Activated CD4-positive, alpha-beta T cell treated with anti-CD3 and anti-CD28 coated beads, Interleukin-2, amount 10 ng/mL, durations not matched to agents 7 days and 5 days (primary cell): ENCODE measurements around the gene MSRB3. TPM values are rescaled to one million over a fixed set of nuclear protein-coding genes. Genes with fewer than 3 reads are reported as not detected.
A peak's percentile ranks its signal among the peaks of the same experiment; 100 is the strongest.
"Not testable (repeated sequence)": the region's sequence is repeated elsewhere in the genome, so short reads cannot be mapped to it uniquely, and the experiment has no call there.

Experiments used
- CTCF ChIA-PET: fragments of 350-600 bp; sonication (Branson Sonifier 250); formaldehyde crosslinking; loops from one replicate; lab custom pipeline; 2021; ENCODE audit warnings: antibody characterized with exemption; lab: Charles Lee
- POLR2A ChIA-PET: fragments of 350-600 bp; sonication (Branson Sonifier 250); formaldehyde crosslinking; loops from one replicate; lab custom pipeline; 2021; ENCODE audit warnings: antibody characterized with exemption; lab: Charles Lee
- DNase-seq: peaks from one replicate; pipeline ENCODE4 v3.0.0-alpha.2; 2020
- H3K27ac Mint-ChIP-seq: one replicate; pipeline ENCODE4 v1.8.0; 2021; ENCODE audit warnings: mild to moderate bottlenecking, moderate library complexity, mixed read lengths
- H3K27me3 Mint-ChIP-seq: one replicate; pipeline ENCODE4 v1.8.0; 2021; ENCODE audit warnings: mixed read lengths
- H3K36me3 Mint-ChIP-seq: one replicate; pipeline ENCODE4 v1.8.0; 2021; ENCODE audit warnings: low read depth, mixed read lengths
- H3K4me1 Mint-ChIP-seq: one replicate; pipeline ENCODE4 v1.8.0; 2021; ENCODE audit warnings: mixed read lengths
- H3K4me3 Mint-ChIP-seq: one replicate; pipeline ENCODE4 v1.8.0; 2021; ENCODE audit warnings: mild to moderate bottlenecking, moderate library complexity, mixed read lengths
- H3K9me3 Mint-ChIP-seq: one replicate; pipeline ENCODE4 v1.8.0; 2021; ENCODE audit warnings: mixed read lengths
- total RNA-seq, 2 experiments: library from RNA; stranded (reverse); gene quantifications; one replicate each; pipeline ENCODE4 v1.2.3, GENCODE V29; 2021

MSRB3 gene
- total RNA-seq, 2 experiments from 2014 or later: not detected

- CTCF ChIA-PET: no interaction called here
- H3K27ac Mint-ChIP-seq: no peak overlapping the region
- H3K4me3 Mint-ChIP-seq: no peak overlapping the region
- no peaks in the 10 kb centered on the region for H3K9me3 Mint-ChIP-seq
- no peak for DNase-seq
- H3K36me3 Mint-ChIP-seq: no peaks in the 10 kb centered on the region
- POLR2A ChIA-PET: no interaction called here
- peaks cover 19% of the 10 kb centered on the region for H3K27me3 Mint-ChIP-seq
- H3K4me1 Mint-ChIP-seq: no peaks in the 10 kb centered on the region
Observed at GRCh38 chr12:65296508-65297265, 18.2 kb downstream of the MSRB3 start.

GRCh38 chr12:65300097-65300496 lies 21.6 kb downstream of the MSRB3 start:
- CTCF ChIA-PET: interaction anchor here (0.7 to 1.0 kb wide), 2 partner anchors 11 to 234 kb away, joined by 3 read pairs; no protein-coding TSS in a partner anchor
- POLR2A ChIA-PET: no interaction called here
- Mint-ChIP-seq H3K9me3 (no peaks in the 10 kb centered on the region), H3K4me1 (no peaks in the 10 kb centered on the region), H3K27me3 (peaks cover 28% of the 10 kb centered on the region), H3K36me3 (no peaks in the 10 kb centered on the region), H3K27ac (no peak overlapping the region), H3K4me3 (no peak overlapping the region)
- DNase-seq: no peak

DNA sequence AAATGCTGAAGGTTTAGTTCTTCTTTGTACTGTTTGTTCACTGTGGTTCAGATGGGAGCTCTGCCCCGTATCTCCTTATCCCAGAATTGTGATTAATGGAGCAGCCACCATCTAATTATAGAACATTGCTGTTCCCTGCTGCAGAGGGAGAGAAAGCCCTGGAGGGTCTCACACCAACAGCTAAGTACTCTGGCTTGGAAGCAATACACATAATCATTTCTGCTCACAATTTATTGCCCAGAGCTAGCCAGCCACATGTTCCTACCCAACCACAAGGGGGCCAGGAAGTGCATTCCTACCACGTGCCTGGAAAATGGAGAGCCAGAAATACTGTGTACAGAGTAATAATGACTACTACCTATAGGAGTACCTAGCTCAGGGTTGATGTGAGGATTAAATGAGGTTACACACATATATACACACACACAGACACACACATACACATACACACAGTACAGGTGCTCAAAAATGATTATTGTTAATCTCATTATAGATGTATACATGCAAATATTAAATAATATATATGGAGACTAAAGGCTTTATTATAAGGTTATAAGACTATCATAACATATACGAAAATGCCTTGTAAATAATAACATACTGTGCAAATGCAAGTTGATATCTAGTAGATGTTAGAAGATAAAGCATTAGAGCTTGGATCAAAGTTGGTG lies 22.3 kb downstream of the MSRB3 start:
- Mint-ChIP-seq H3K4me1 (no peaks in the 10 kb centered on the region), H3K27me3 (peaks cover 28% of the 10 kb centered on the region), H3K4me3 (no peak overlapping the region), H3K36me3 (no peaks in the 10 kb centered on the region), H3K27ac (no peak overlapping the region), H3K9me3 (no peaks in the 10 kb centered on the region)
- CTCF ChIA-PET: interaction anchor here (0.7 to 1.0 kb wide), 2 partner anchors 11 to 233 kb away, joined by 3 read pairs; no protein-coding TSS in a partner anchor
- POLR2A ChIA-PET: no interaction called here
- DNase-seq: no peak

- CTCF ChIA-PET: no interaction called here
- no peak for DNase-seq
- Mint-ChIP-seq H3K4me1 (no peaks in the 10 kb centered on the region), H3K9me3 (no peaks in the 10 kb centered on the region), H3K4me3 (no peak overlapping the region), H3K36me3 (no peaks in the 10 kb centered on the region), H3K27me3 (peaks cover 26% of the 10 kb centered on the region), H3K27ac (no peak overlapping the region)
- POLR2A ChIA-PET: no interaction called here
Observed at GRCh38 chr12:65302891-65303290, 24.4 kb downstream of the MSRB3 start.

GRCh38 chr12:65305346-65305950 lies 27.0 kb downstream of the MSRB3 start:
- CTCF ChIA-PET: interaction anchor here (0.6 kb wide), 1 partner anchor 776 kb away, joined by 3 read pairs; no protein-coding TSS in a partner anchor
- no peak overlapping the region for H3K27ac Mint-ChIP-seq

DNA sequence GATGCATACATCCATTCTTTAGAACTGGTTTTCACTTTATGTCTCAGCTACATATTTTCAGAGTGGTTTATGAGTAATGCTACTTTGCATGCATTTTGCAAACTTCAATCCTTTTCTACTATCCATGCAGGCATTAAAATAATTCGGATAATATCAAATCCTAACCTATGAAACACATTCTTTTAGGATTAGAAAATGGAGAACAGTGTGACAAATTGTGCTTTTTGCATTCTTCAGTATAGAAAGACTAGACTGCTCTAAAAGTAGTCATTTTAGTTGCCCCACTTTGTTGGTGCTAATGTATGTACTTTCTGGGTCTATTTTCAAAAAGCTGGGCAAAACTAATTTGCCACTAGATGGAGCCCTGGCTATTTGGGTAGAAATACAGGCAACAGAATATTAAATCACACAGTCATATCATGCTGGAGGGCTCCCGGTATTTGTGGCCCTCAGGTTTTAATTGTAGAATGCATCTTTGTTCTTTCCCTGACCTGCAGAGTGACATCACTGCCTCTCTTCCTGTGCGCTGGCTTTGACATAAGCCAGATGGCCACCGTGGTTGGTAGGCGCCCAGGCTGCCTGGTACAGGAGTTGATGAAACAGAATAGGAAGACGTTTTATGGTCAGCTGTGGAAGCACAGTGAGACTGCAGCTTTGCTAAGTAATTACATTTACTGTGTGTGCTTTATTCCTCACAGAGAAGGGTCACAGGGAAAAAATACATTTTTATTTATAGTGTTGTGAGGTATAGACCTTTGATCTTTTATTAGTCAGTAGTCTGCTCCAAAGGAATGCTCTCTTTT lies 28.1 kb downstream of the MSRB3 start:
- DNase-seq: peak; percentile 18
- Mint-ChIP-seq H3K4me1 (no peaks in the 10 kb centered on the region), H3K27me3 (peaks cover 16% of the 10 kb centered on the region), H3K4me3 (no peak overlapping the region), H3K27ac (no peak overlapping the region), H3K9me3 (no peaks in the 10 kb centered on the region), H3K36me3 (no peaks in the 10 kb centered on the region)
- POLR2A ChIA-PET: no interaction called here
- CTCF ChIA-PET: no interaction called here

More at GRCh38 chr12:65305346-65305950, 27.0 kb downstream of the MSRB3 start:
- POLR2A ChIA-PET: no interaction called here
- Mint-ChIP-seq H3K36me3 (no peaks in the 10 kb centered on the region), H3K4me1 (no peaks in the 10 kb centered on the region), H3K4me3 (no peak overlapping the region), H3K27me3 (peaks cover 20% of the 10 kb centered on the region), H3K9me3 (no peaks in the 10 kb centered on the region)
- no peak for DNase-seq

DNA sequence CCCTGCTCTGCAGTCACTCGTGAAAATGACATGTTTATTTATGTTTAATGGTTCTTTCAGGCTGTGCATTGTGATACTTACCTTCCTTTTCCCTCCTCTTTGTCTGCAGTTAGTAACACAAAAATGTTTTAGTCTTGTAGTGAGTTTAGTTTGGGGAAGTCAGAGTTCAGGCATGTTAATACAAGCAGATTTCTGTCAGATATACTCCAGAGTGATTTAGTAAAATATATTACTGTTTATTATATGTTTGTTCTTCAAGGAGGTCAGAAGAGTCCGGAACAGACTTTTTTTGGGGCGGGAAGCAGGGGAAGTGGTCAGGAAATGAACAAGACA lies 28.7 kb downstream of the MSRB3 start:
- Mint-ChIP-seq H3K9me3 (no peaks in the 10 kb centered on the region), H3K4me3 (no peak overlapping the region), H3K36me3 (no peaks in the 10 kb centered on the region), H3K4me1 (no peaks in the 10 kb centered on the region), H3K27me3 (peaks cover 15% of the 10 kb centered on the region), H3K27ac (no peak overlapping the region)
- ChIA-PET POLR2A (no interaction called here), CTCF (no interaction called here)
- DNase-seq: no peak

DNA sequence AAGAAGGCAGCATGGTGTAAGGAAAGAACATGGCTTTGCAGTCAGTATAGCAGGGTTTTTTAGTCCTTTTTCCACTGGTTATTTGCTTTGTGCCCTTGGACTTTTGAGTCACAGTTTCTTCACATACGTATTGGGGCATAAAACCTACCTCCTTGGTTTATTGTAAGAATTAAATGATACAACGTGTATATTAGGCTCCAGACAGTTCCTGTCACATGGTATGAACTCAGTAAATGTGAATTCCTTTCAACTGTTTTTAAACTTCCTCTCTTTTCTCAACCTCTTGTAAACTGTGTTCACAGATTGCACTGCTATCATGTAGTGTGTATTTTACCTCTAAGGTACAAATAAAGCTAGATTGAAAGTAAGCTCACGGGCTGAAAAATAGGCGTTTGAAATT lies 29.5 kb downstream of the MSRB3 start:
- ChIA-PET POLR2A (no interaction called here), CTCF (no interaction called here)
- H3K36me3 Mint-ChIP-seq: no peaks in the 10 kb centered on the region

DNA sequence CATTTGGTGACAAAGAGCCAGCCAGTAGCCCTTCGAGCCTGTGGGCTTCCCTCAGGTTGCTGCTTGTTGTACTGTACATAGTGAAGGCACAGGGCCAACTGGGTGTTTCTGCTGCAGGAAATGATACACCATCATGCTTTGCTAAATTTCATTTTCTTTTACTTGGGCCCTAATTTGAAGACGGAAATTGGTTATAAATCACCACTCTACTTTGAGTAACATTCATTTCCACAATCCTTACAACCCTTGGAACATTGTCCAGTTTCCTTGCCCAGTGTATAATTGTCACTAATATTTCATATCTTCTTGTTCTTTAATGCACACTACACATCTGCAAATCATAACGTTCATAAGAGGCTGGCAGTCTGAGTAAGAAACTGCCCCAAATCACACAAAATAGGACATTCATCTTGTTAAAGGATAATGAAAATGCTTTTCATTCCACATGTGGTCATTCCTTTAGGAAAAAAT lies 30.2 kb downstream of the MSRB3 start:
- Mint-ChIP-seq H3K4me3 (no peak overlapping the region), H3K9me3 (no peaks in the 10 kb centered on the region), H3K4me1 (no peaks in the 10 kb centered on the region), H3K27me3 (peaks cover 10% of the 10 kb centered on the region), H3K36me3 (no peaks in the 10 kb centered on the region), H3K27ac (no peak overlapping the region)
- ChIA-PET CTCF (no interaction called here), POLR2A (no interaction called here)
- DNase-seq: no peak

More for the DNA sequence above, 29.5 kb downstream of the MSRB3 start:
- peaks cover 12% of the 10 kb centered on the region for H3K27me3 Mint-ChIP-seq
- H3K4me3 Mint-ChIP-seq: no peak overlapping the region
- DNase-seq: no peak
- no peaks in the 10 kb centered on the region for H3K4me1 Mint-ChIP-seq
- H3K9me3 Mint-ChIP-seq: no peaks in the 10 kb centered on the region
- no peak overlapping the region for H3K27ac Mint-ChIP-seq

- CTCF ChIA-PET: interaction anchor here (1.1 kb wide), 1 partner anchor 12 kb away, joined by 3 read pairs; no protein-coding TSS in a partner anchor
- POLR2A ChIA-PET: no interaction called here
Observed at GRCh38 chr12:65311260-65311659, 32.8 kb downstream of the MSRB3 start.

DNA sequence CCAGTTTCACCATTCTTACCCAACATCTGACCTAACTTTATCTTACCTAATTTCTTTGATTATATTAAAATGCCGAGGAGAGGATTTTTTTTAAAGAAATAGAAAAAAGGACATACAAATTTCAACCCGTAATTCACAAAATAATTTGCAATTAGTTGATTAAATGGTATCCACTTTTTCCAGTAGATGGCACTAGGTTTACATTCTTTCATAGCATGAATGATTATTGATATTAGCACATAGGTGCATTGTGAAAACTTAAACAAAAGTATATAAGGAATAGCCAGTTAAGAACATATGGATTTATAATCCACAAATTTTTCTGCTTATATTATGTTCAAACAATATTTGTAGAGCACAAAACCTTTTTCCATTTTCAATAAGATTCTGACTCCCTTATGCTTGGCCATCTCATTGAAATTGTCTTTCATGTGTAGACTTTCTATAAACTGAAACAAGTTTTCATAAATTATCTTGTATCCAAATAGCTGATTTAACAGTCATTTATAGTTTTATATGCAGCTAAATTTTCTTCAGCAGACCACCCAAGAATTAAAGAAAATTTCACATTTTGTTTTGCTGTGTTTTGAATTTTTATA lies 35.3 kb downstream of the MSRB3 start:
- ChIA-PET POLR2A (interaction anchor here (0.6 kb wide), 1 partner anchor 276 kb away, joined by 3 read pairs; no protein-coding TSS in a partner anchor), CTCF (no interaction called here)
- Mint-ChIP-seq H3K36me3 (no peaks in the 10 kb centered on the region), H3K27me3 (peaks cover 4% of the 10 kb centered on the region), H3K27ac (no peak overlapping the region), H3K4me1 (no peaks in the 10 kb centered on the region), H3K4me3 (no peak overlapping the region), H3K9me3 (no peaks in the 10 kb centered on the region)
- no peak for DNase-seq

More at GRCh38 chr12:65311260-65311659, 32.8 kb downstream of the MSRB3 start:
- Mint-ChIP-seq H3K9me3 (no peaks in the 10 kb centered on the region), H3K27me3 (peaks cover 6% of the 10 kb centered on the region), H3K27ac (no peak overlapping the region), H3K36me3 (no peaks in the 10 kb centered on the region), H3K4me1 (no peaks in the 10 kb centered on the region), H3K4me3 (no peak overlapping the region)
- no peak for DNase-seq

DNA sequence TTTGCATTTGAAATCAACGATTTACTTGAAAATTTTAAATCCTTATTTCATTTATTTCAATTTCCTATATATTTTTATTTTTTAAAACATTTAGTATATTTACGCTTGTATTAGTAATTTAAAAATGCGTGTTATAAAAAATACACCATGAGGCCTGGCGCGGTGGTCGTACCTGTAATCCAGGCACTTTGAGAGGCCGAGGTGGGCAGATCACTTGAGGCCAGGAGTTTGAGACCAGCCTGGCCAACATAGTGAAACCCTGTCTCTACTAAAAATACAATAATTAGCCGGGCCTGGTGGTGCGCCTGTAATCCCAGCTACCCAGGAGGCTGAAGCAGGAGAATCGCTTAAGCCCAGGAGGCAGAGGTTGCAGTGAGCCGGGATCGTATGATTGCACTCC lies 36.8 kb downstream of the MSRB3 start:
- POLR2A ChIA-PET, H3K9me3 Mint-ChIP-seq, DNase-seq, H3K4me3 Mint-ChIP-seq, H3K27me3 Mint-ChIP-seq, H3K27ac Mint-ChIP-seq, H3K4me1 Mint-ChIP-seq, H3K36me3 Mint-ChIP-seq: not testable (repeated sequence)
- CTCF ChIA-PET: interaction anchor here (0.7 kb wide), 1 partner anchor 32 kb away, joined by 4 read pairs; no protein-coding TSS in a partner anchor
